ENCODE results near the gene P2RX3.
A peak's percentile ranks its signal among the peaks of the same experiment; 100 is the strongest.

P2RX3 gene

GRCh38 chr11:57332694-57333440 is 5.3 kb upstream of the P2RX3 start:
- POLR2A ChIA-PET, result no interaction called here
- TF ChIP-seq INSM2 (tag by site-specific recombination; IDR thresholded peaks at IDR 0.05) (no peak), ZNF23 (tag by site-specific recombination; IDR thresholded peaks at IDR 0.05; ENCODE audit: borderline replicate concordance) (no peak), ZBTB20 (tag by site-specific recombination; IDR thresholded peaks at IDR 0.05) (no peak), ZNF121 (tag by site-specific recombination; IDR thresholded peaks at IDR 0.05) (no peak), ZNF366 (tag by site-specific recombination; conservative IDR thresholded peaks at IDR 0.05) (no peak), ZNF354C (tag by site-specific recombination; IDR thresholded peaks at IDR 0.05; ENCODE audit: borderline replicate concordance, low read depth) (no peak), ZFP37 (tag by site-specific recombination; IDR thresholded peaks at IDR 0.05) (no peak), OSR2 (tag by site-specific recombination; IDR thresholded peaks at IDR 0.05) (no peak), ZNF48 (tag by site-specific recombination; IDR thresholded peaks at IDR 0.05) (no peak), YY1 (tag by site-specific recombination; IDR thresholded peaks at IDR 0.05) (no peak), ZNF580 (tag by site-specific recombination; IDR thresholded peaks at IDR 0.05) (no peak), ZNF530 (tag by site-specific recombination; IDR thresholded peaks at IDR 0.05; ENCODE audit: low read depth) (no peak), ZNF514 (tag by site-specific recombination; IDR thresholded peaks at IDR 0.05) (no peak), ZNF133 (tag by site-specific recombination; IDR thresholded peaks at IDR 0.05) (no peak), ZNF776 (tag by site-specific recombination; IDR thresholded peaks at IDR 0.05; ENCODE audit: borderline replicate concordance) (no peak)
- Histone ChIP-seq H3K27ac (ENCODE audit: extremely low read depth, low read depth, low read length) (no peak overlapping the region), H3K4me3 (ENCODE audit: low read depth, low read length) (no peak overlapping the region), H3K9me3 (ENCODE audit: control insufficient read depth, insufficient read depth, low read depth, low read length) (no peaks in the 10 kb centered on the region), H3K36me3 (ENCODE audit: control insufficient read depth in 2 of 2, insufficient read depth in 1 of 2, low read length in 2 of 2) (peaks cover 0 to 71% of the 10 kb centered on the region in 2 experiments; a peak in 1 of 3 replicates), H3K4me1 (ENCODE audit: control insufficient read depth, insufficient read depth, low read length) (no peaks in the 10 kb centered on the region)
- CTCF ChIA-PET, result interaction anchor here (1.1 to 1.8 kb wide), 3 partner anchors 17 to 468 kb away, joined by 3 to 4 read pairs (median 3); no protein-coding TSS in a partner anchor

GRCh38 chr11:57335023-57335342 is 3.2 kb upstream of the P2RX3 start:
- Histone ChIP-seq H3K36me3 (ENCODE audit: control insufficient read depth in 2 of 2, insufficient read depth in 1 of 2, low read length in 2 of 2) (peaks cover 0 to 50% of the 10 kb centered on the region in 2 experiments; a peak in 1 of 3 replicates), H3K4me1 (ENCODE audit: control insufficient read depth, insufficient read depth, low read length) (no peaks in the 10 kb centered on the region), H3K4me3 (ENCODE audit: low read depth, low read length) (peak overlapping the region; percentile 55), H3K27ac (ENCODE audit: extremely low read depth, low read depth, low read length) (peak overlapping the region; percentile 59; the same call in 1 of the 2 replicates), H3K9me3 (ENCODE audit: control insufficient read depth, insufficient read depth, low read depth, low read length) (no peaks in the 10 kb centered on the region)
- peak; percentile 93 for TF ChIP-seq ZBTB20 (tag by site-specific recombination; IDR thresholded peaks at IDR 0.05)
- no peak for TF ChIP-seq OVOL3 (tag by site-specific recombination; IDR thresholded peaks at IDR 0.05)
- ChIA-PET CTCF (interaction anchor here (0.6 to 1.2 kb wide), 3 partner anchors 15 to 123 kb away, joined by 3 to 5 read pairs (median 4); no protein-coding TSS in a partner anchor), POLR2A (interaction anchor here (2.2 to 3.9 kb wide), 3 partner anchors 10 to 22 kb away, joined by 8 to 78 read pairs (median 11); partner anchors contain the start of gene TNKS1BP1)

- Histone ChIP-seq H3K4me1 (ENCODE audit: control insufficient read depth, insufficient read depth, low read length) (no peaks in the 10 kb centered on the region), H3K4me3 (ENCODE audit: low read depth, low read length) (peak within 1 kb of the TSS; percentile 55), H3K36me3 (ENCODE audit: control insufficient read depth in 2 of 2, insufficient read depth in 1 of 2, low read length in 2 of 2) (peaks cover 0 to 44% of the 10 kb centered on the region in 2 experiments; a peak in 1 of 3 replicates), H3K27ac (ENCODE audit: extremely low read depth, low read depth, low read length) (peak within 1 kb of the TSS; percentile 59; the same call in 1 of the 2 replicates), H3K9me3 (ENCODE audit: control insufficient read depth, insufficient read depth, low read depth, low read length) (no peaks in the 10 kb centered on the region)
- CTCF ChIA-PET, result interaction anchor here (1.1 to 1.2 kb wide), 2 partner anchors 86 to 122 kb away, joined by 4 to 5 read pairs; no protein-coding TSS in a partner anchor
- POLR2A ChIA-PET, result interaction anchor here (0.6 to 3.9 kb wide), 5 partner anchors 10 to 24 kb away, joined by 4 to 78 read pairs (median 10); partner anchors contain the start of gene TNKS1BP1
- TF ChIP-seq ZSCAN23 (tag by site-specific recombination; IDR thresholded peaks at IDR 0.05) (no peak), HOXD13 (CRISPR knock-in tag; IDR thresholded peaks at IDR 0.05; ENCODE audit: borderline replicate concordance) (no peak), ZNF16 (tag by site-specific recombination; IDR thresholded peaks at IDR 0.05; ENCODE audit: low read depth) (no peak), RBAK (tag by site-specific recombination; IDR thresholded peaks at IDR 0.05) (no peak), ZNF791 (tag by site-specific recombination; IDR thresholded peaks at IDR 0.05) (no peak), GFI1B (tag by site-specific recombination; IDR thresholded peaks at IDR 0.05) (no peak), ZSCAN4 (tag by site-specific recombination; IDR thresholded peaks at IDR 0.05) (no peak), ZBTB7A (tag by site-specific recombination; IDR thresholded peaks at IDR 0.05; ENCODE audit: low read depth) (no peak), ZNF155 (tag by site-specific recombination; IDR thresholded peaks at IDR 0.05) (no peak)
Measured at GRCh38 chr11:57335343-57336110, 2.6 kb upstream of the P2RX3 start, which contains the start of gene SSRP1. TSS of gene SSRP1 (minus strand) at chr11:57335892. CDS start at chr11:57335121, 771 bp downstream.
